Measurements from ENCODE around the gene GZMM. TPM values are rescaled to one million over a fixed set of nuclear protein-coding genes. Genes with fewer than 3 reads are reported as not detected.

GZMM gene
- total and polyA plus RNA-seq, 2 of the 13 experiments (the other 11 are each of a cell fraction or from before 2014, with no cell fraction given): 0.07 TPM; not detected in 1

DNA sequence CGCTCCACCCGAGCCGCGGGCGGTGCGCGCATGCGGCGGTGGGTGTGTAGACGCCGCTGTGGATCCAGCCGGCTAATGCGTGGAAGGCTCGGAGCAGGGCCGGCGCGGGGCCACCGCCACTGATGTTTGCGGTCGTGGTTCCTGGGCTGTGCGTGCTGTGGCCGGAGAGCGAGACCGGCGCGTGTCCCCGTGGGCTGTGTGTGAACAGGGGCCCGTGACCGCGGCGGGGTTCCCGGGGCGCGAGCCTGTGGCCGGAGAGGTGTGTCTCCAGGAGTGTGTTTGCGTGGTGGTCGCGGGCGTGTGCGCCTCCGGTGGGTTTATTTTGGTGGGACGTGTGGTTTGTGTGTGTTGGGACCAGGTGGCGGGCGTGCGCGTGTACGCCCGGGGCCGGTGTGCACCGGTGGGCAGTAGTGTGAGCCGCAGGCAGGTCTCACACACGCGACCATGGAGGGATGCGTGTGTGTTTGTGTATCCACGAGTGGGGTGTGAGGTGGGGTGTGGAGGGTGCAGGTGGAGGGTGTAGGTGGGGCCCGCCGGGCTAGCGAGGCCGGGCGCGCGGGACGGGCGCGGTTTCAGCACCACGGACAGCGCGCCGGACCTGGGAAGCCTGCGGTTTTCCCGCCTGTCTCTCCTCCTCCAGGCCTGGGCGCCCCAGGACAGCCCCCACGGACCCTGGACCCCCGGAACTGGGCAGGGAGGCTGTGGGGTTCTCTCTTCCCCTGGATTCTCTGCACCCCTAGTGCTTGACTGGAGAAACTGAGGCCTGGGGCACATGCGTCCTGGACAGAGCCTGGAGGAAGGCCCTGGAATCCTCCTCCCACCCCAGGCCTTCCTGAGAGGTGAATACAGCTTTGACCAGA, 47.5 kb downstream of the GZMM start (continued):
- TF ChIP-seq, protein P1, sequence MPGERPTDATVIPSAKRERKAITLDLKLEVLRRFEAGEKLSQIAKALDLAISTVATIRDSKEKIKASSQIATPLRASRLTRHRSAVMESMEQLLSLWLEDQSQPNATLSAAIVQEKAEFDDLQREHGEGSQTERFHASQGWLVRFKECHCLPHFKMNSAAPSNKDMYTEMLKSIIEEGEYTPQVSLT (CRISPR knock-in tag; IDR thresholded peaks at IDR 0.05; ENCODE audit: borderline replicate concordance, low read depth): no peak
- no peak for TF ChIP-seq BHLHE40 (IDR thresholded peaks at IDR 0.05; ENCODE audit: low read length)
- TF ChIP-seq DPF2 (CRISPR knock-in tag; IDR thresholded peaks at IDR 0.05; ENCODE audit: borderline replicate concordance, low read depth): no peak
- TF ChIP-seq REPIN1 (CRISPR knock-in tag; IDR thresholded peaks at IDR 0.05; ENCODE audit: borderline replicate concordance, low read depth): no peak
- no peak for TF ChIP-seq ZNF572 (CRISPR knock-in tag; IDR thresholded peaks at IDR 0.05)
- TF ChIP-seq, protein P2, sequence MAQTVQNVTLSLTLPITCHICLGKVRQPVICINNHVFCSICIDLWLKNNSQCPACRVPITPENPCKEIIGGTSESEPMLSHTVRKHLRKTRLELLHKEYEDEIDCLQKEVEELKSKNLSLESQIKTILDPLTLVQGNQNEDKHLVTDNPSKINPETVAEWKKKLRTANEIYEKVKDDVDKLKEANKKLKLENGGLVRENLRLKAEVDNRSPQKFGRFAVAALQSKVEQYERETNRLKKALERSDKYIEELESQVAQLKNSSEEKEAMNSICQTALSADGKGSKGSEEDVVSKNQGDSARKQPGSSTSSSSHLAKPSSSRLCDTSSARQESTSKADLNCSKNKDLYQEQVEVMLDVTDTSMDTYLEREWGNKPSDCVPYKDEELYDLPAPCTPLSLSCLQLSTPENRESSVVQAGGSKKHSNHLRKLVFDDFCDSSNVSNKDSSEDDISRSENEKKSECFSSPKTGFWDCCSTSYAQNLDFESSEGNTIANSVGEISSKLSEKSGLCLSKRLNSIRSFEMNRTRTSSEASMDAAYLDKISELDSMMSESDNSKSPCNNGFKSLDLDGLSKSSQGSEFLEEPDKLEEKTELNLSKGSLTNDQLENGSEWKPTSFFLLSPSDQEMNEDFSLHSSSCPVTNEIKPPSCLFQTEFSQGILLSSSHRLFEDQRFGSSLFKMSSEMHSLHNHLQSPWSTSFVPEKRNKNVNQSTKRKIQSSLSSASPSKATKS (CRISPR knock-in tag; IDR thresholded peaks at IDR 0.05): no peak
- peak; percentile 55; the same call in 1 of the 2 replicates for TF ChIP-seq ARHGAP35 (CRISPR knock-in tag; IDR thresholded peaks at IDR 0.05; ENCODE audit: borderline replicate concordance)
- peak; percentile 39; the same call in 1 of the 2 replicates for TF ChIP-seq THAP11 (CRISPR knock-in tag; IDR thresholded peaks at IDR 0.05)
- 0 out of 2 replicates have a peak, but pooled peaks have one; percentile 56 for TF ChIP-seq ZNF749 (CRISPR knock-in tag; IDR thresholded peaks at IDR 0.05; ENCODE audit: borderline replicate concordance)
- no peak for TF ChIP-seq ZNF350 (CRISPR knock-in tag; IDR thresholded peaks at IDR 0.05; ENCODE audit: borderline replicate concordance, low read depth)
- TF ChIP-seq ZNF552 (CRISPR knock-in tag; IDR thresholded peaks at IDR 0.05; ENCODE audit: borderline replicate concordance): 0 out of 2 replicates have a peak, but pooled peaks have one; percentile 54
- TF ChIP-seq NCOA2 (CRISPR knock-in tag; IDR thresholded peaks at IDR 0.05): no peak
- TF ChIP-seq AKAP8 (CRISPR knock-in tag; IDR thresholded peaks at IDR 0.05): no peak
- peak; percentile 45; the same call in 1 of the 2 replicates for TF ChIP-seq ZNF337 (CRISPR knock-in tag; IDR thresholded peaks at IDR 0.05; ENCODE audit: borderline replicate concordance, low read depth)
- peak; percentile 82; the same call in 1 of the 2 replicates for TF ChIP-seq SALL2 (CRISPR knock-in tag; IDR thresholded peaks at IDR 0.05)
- TF ChIP-seq ZBTB7B (CRISPR knock-in tag; IDR thresholded peaks at IDR 0.05): no peak
- TF ChIP-seq, protein P3, sequence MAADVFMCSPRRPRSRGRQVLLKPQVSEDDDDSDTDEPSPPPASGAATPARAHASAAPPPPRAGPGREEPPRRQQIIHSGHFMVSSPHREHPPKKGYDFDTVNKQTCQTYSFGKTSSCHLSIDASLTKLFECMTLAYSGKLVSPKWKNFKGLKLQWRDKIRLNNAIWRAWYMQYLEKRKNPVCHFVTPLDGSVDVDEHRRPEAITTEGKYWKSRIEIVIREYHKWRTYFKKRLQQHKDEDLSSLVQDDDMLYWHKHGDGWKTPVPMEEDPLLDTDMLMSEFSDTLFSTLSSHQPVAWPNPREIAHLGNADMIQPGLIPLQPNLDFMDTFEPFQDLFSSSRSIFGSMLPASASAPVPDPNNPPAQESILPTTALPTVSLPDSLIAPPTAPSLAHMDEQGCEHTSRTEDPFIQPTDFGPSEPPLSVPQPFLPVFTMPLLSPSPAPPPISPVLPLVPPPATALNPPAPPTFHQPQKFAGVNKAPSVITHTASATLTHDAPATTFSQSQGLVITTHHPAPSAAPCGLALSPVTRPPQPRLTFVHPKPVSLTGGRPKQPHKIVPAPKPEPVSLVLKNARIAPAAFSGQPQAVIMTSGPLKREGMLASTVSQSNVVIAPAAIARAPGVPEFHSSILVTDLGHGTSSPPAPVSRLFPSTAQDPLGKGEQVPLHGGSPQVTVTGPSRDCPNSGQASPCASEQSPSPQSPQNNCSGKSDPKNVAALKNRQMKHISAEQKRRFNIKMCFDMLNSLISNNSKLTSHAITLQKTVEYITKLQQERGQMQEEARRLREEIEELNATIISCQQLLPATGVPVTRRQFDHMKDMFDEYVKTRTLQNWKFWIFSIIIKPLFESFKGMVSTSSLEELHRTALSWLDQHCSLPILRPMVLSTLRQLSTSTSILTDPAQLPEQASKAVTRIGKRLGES (CRISPR knock-in tag; IDR thresholded peaks at IDR 0.05; ENCODE audit: borderline replicate concordance): peak; percentile 87
- TF ChIP-seq KAT8 (CRISPR knock-in tag; IDR thresholded peaks at IDR 0.05): 0 out of 2 replicates have a peak, but pooled peaks have one; percentile 37
- TF ChIP-seq, protein P4, sequence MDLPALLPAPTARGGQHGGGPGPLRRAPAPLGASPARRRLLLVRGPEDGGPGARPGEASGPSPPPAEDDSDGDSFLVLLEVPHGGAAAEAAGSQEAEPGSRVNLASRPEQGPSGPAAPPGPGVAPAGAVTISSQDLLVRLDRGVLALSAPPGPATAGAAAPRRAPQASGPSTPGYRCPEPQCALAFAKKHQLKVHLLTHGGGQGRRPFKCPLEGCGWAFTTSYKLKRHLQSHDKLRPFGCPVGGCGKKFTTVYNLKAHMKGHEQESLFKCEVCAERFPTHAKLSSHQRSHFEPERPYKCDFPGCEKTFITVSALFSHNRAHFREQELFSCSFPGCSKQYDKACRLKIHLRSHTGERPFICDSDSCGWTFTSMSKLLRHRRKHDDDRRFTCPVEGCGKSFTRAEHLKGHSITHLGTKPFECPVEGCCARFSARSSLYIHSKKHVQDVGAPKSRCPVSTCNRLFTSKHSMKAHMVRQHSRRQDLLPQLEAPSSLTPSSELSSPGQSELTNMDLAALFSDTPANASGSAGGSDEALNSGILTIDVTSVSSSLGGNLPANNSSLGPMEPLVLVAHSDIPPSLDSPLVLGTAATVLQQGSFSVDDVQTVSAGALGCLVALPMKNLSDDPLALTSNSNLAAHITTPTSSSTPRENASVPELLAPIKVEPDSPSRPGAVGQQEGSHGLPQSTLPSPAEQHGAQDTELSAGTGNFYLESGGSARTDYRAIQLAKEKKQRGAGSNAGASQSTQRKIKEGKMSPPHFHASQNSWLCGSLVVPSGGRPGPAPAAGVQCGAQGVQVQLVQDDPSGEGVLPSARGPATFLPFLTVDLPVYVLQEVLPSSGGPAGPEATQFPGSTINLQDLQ (CRISPR knock-in tag; IDR thresholded peaks at IDR 0.05): no peak
- no peak for TF ChIP-seq PHF21A (CRISPR knock-in tag; IDR thresholded peaks at IDR 0.05)

Data from HepG2 (cell line).